Activated T-cell treated with anti-CD3 and anti-CD28 coated beads, Interleukin-2, amount 50 U/mL, for 4 hours (primary cell): ENCODE data around the gene GOLGA8Q. TPM values are rescaled to one million over a fixed set of nuclear protein-coding genes. Genes with fewer than 3 reads are reported as not detected.

ENCODE experiments used
- total RNA-seq, 3 donors: library from RNA; stranded (reverse); gene quantifications; one replicate each; pipeline ENCODE4 v1.2.1, GENCODE V29; 2021

The GOLGA8Q gene
- total RNA-seq, 3 donors from 2014 or later: 0.13 TPM; not detected in 2

Other genes with a start within 250 kb of the GOLGA8Q start
- under 1 TPM in 2 of 3 donors, not detected in 1; 0.29 to 0.90 TPM for gene CHRFAM7A, start 158.5 kb upstream of the GOLGA8Q start, total RNA-seq
- gene GOLGA8R, start 137.8 kb upstream of the GOLGA8Q start, total RNA-seq: under 1 TPM; 0.28 to 0.61 (median 0.35) TPM
- gene GOLGA8H, start 52.0 kb downstream of the GOLGA8Q start, total RNA-seq: not detected